ENCODE data around the gene SAAL1. TPM values are rescaled to one million over a fixed set of nuclear protein-coding genes. Genes with fewer than 3 reads are reported as not detected.
A peak's percentile ranks its signal among the peaks of the same experiment; 100 is the strongest.

Gene SAAL1
- total RNA-seq, 1 experiment from 2014 or later: 34.3 TPM

DNA sequence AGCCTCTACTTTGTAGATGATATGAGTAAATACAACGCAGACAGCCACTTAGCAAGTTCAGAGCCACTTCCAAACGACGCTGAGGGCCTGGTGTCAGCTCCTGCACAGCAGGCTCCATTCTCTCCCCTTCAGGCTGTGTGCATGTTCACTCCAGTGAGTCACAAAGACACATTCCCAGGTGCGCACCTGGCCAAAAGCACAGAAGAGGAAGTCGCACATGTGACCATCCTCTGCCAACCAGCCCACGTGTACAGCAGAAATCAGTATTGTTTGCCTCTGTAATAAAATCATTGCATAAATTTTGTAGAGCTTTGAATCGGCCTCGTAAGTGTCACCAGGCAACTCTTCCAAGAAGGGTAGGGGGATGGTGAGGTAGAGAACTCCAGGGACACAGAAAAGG, 40.3 kb downstream of the SAAL1 start:
- peak; percentile 45 for DNase-seq (ENCODE audit: unreplicated experiment)
- ChIA-PET CTCF (no interaction called here), POLR2A (no interaction called here)
- Mint-ChIP-seq H3K4me1 (ENCODE audit: insufficient read depth, unreplicated experiment) (no peaks in the 10 kb centered on the region), H3K27me3 (ENCODE audit: insufficient read depth, unreplicated experiment) (no peaks in the 10 kb centered on the region), H3K36me3 (ENCODE audit: insufficient read depth, unreplicated experiment) (no peaks in the 10 kb centered on the region), H3K9me3 (ENCODE audit: unreplicated experiment) (no peaks in the 10 kb centered on the region), H3K4me3 (ENCODE audit: unreplicated experiment) (no peak overlapping the region), H3K27ac (ENCODE audit: low read depth, unreplicated experiment) (no peak overlapping the region)
- intact Hi-C loops (cut with micrococcal nuclease): no loop called here
- BruUV-seq (replicated peaks): no TSS peak
- TF ChIP-seq, protein P1, sequence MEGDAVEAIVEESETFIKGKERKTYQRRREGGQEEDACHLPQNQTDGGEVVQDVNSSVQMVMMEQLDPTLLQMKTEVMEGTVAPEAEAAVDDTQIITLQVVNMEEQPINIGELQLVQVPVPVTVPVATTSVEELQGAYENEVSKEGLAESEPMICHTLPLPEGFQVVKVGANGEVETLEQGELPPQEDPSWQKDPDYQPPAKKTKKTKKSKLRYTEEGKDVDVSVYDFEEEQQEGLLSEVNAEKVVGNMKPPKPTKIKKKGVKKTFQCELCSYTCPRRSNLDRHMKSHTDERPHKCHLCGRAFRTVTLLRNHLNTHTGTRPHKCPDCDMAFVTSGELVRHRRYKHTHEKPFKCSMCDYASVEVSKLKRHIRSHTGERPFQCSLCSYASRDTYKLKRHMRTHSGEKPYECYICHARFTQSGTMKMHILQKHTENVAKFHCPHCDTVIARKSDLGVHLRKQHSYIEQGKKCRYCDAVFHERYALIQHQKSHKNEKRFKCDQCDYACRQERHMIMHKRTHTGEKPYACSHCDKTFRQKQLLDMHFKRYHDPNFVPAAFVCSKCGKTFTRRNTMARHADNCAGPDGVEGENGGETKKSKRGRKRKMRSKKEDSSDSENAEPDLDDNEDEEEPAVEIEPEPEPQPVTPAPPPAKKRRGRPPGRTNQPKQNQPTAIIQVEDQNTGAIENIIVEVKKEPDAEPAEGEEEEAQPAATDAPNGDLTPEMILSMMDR (IDR thresholded peaks at IDR 0.05; ENCODE audit: unreplicated experiment): no peak

GRCh38 chr11:18064450-18065054, 41.3 kb downstream of the SAAL1 start:
- DNase-seq (ENCODE audit: unreplicated experiment): no peak
- intact Hi-C loops (cut with micrococcal nuclease): no loop called here
- Mint-ChIP-seq H3K27me3 (ENCODE audit: insufficient read depth, unreplicated experiment) (no peaks in the 10 kb centered on the region), H3K36me3 (ENCODE audit: insufficient read depth, unreplicated experiment) (no peaks in the 10 kb centered on the region), H3K4me3 (ENCODE audit: unreplicated experiment) (no peak overlapping the region), H3K4me1 (ENCODE audit: insufficient read depth, unreplicated experiment) (no peaks in the 10 kb centered on the region), H3K9me3 (ENCODE audit: unreplicated experiment) (no peaks in the 10 kb centered on the region), H3K27ac (ENCODE audit: low read depth, unreplicated experiment) (no peak overlapping the region)
- ChIA-PET CTCF (interaction anchor here (0.6 kb wide), 1 partner anchor 94 kb away, joined by 4 read pairs; no protein-coding TSS in a partner anchor), POLR2A (interaction anchor here (0.6 kb wide), 1 partner anchor 180 kb away, joined by 3 read pairs; no protein-coding TSS in a partner anchor)
- no TSS peak for BruUV-seq (replicated peaks)
- TF ChIP-seq, protein P1 (IDR thresholded peaks at IDR 0.05; ENCODE audit: unreplicated experiment): no peak

GRCh38 chr11:18063862-18064434, 41.9 kb downstream of the SAAL1 start:
- DNase-seq (ENCODE audit: unreplicated experiment): no peak
- intact Hi-C loops (cut with micrococcal nuclease): no loop called here
- no peaks in the 10 kb centered on the region for H3K4me1 Mint-ChIP-seq (ENCODE audit: insufficient read depth, unreplicated experiment)
- no peaks in the 10 kb centered on the region for H3K36me3 Mint-ChIP-seq (ENCODE audit: insufficient read depth, unreplicated experiment)
- TF ChIP-seq, protein P1 (IDR thresholded peaks at IDR 0.05; ENCODE audit: unreplicated experiment): no peak
- no peak overlapping the region for H3K27ac Mint-ChIP-seq (ENCODE audit: low read depth, unreplicated experiment)
- H3K27me3 Mint-ChIP-seq (ENCODE audit: insufficient read depth, unreplicated experiment): no peaks in the 10 kb centered on the region
- H3K9me3 Mint-ChIP-seq (ENCODE audit: unreplicated experiment): no peaks in the 10 kb centered on the region
- ChIA-PET POLR2A (no interaction called here), CTCF (no interaction called here)
- no peak overlapping the region for H3K4me3 Mint-ChIP-seq (ENCODE audit: unreplicated experiment)
- BruUV-seq (replicated peaks): no TSS peak

DNA sequence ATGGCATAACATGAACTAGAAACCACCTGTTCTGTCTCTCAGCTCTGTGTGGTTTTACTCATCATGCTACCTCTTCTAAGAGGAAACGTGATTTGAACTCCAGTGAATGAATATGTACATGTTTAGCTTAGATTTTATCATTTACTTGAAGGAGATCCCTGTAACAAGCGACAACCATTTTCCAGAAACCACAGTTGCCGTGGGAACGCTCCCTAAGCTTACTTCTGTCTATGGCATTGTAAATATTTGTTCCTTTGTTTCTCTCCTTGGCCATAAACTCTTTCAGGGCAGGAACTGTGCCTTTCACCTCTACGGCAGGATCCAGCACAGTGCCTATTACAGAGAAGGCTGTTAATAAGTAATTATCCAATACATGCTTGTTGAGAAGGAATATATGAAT, 42.8 kb downstream of the SAAL1 start:
- no peak for DNase-seq (ENCODE audit: unreplicated experiment)

More for the DNA sequence above, 42.8 kb downstream of the SAAL1 start:
- H3K4me3 Mint-ChIP-seq (ENCODE audit: unreplicated experiment): no peak overlapping the region
- H3K9me3 Mint-ChIP-seq (ENCODE audit: unreplicated experiment): no peaks in the 10 kb centered on the region
- H3K27ac Mint-ChIP-seq (ENCODE audit: low read depth, unreplicated experiment): no peak overlapping the region
- H3K4me1 Mint-ChIP-seq (ENCODE audit: insufficient read depth, unreplicated experiment): no peaks in the 10 kb centered on the region
- ChIA-PET CTCF (no interaction called here), POLR2A (no interaction called here)
- H3K36me3 Mint-ChIP-seq (ENCODE audit: insufficient read depth, unreplicated experiment): no peaks in the 10 kb centered on the region
- no peaks in the 10 kb centered on the region for H3K27me3 Mint-ChIP-seq (ENCODE audit: insufficient read depth, unreplicated experiment)
- TF ChIP-seq, protein P1 (IDR thresholded peaks at IDR 0.05; ENCODE audit: unreplicated experiment): no peak
- BruUV-seq (replicated peaks): no TSS peak
- intact Hi-C loops (cut with micrococcal nuclease): no loop called here

All from MCF 10A (cell line).